ENCODE results near the gene CDH16. TPM values are rescaled to one million over a fixed set of nuclear protein-coding genes. Genes with fewer than 3 reads are reported as not detected.

The CDH16 gene
- total and polyA plus RNA-seq, 12 donors: 0.15 to 0.59 (median 0.47) TPM; not detected in 7

- TF ChIP-seq CTCF (IDR thresholded peaks at IDR 0.05): no peak
- WGBS, 2 donors: 78 to 85% methylated on average over 2 of the region's 2 CpGs
- H3K4me1 ChIP-seq: peaks cover 0 to 7% (median 3%) of the 10 kb centered on the region in 9 donors
- no peaks in the 10 kb centered on the region for H3K27me3 ChIP-seq
- H3K27ac ChIP-seq: no peak overlapping the region
- intact Hi-C loops (cut with DNase I): no loop called here
- no peak for DNase-seq
- no peak for ATAC-seq
- H3K36me3 ChIP-seq: peaks cover 0 to 53% (median 13%) of the 10 kb centered on the region in 9 donors
- H3K9me3 ChIP-seq: no peaks in the 10 kb centered on the region
- H3K4me3 ChIP-seq: no peak overlapping the region
These were observed 32.4 kb downstream of the CDH16 start for GRCh38 chr16:66886321-66886720.

GRCh38 chr16:66885491-66885890 lies 33.2 kb downstream of the CDH16 start:
- no peak overlapping the region for H3K27ac ChIP-seq
- WGBS, 2 donors: 91 to 94% methylated on average over 12 of the region's 12 CpGs
- no peaks in the 10 kb centered on the region for H3K9me3 ChIP-seq
- H3K27me3 ChIP-seq: no peaks in the 10 kb centered on the region
- DNase-seq (no peak), ATAC-seq (no peak)
- no peak for TF ChIP-seq CTCF (IDR thresholded peaks at IDR 0.05)
- H3K4me1 ChIP-seq: peaks cover 0 to 14% (median 9%) of the 10 kb centered on the region in 9 donors
- no peak overlapping the region for H3K4me3 ChIP-seq
- intact Hi-C loops (cut with DNase I): no loop called here
- H3K36me3 ChIP-seq: peaks cover 0 to 50% (median 13%) of the 10 kb centered on the region in 9 donors

- H3K27me3 ChIP-seq: no peaks in the 10 kb centered on the region
- no peak overlapping the region for H3K27ac ChIP-seq
- H3K4me3 ChIP-seq: no peak overlapping the region
- intact Hi-C loops (cut with DNase I): no loop called here
- 98 to 99% methylated on average over 3 of the region's 3 CpGs for WGBS, 2 donors
- DNase-seq (no peak), ATAC-seq (no peak)
- no peaks in the 10 kb centered on the region for H3K9me3 ChIP-seq
- peaks cover 0 to 45% (median 13%) of the 10 kb centered on the region in 9 donors for H3K36me3 ChIP-seq
- peaks cover 0 to 25% (median 9%) of the 10 kb centered on the region in 9 donors for H3K4me1 ChIP-seq
- TF ChIP-seq CTCF (IDR thresholded peaks at IDR 0.05): no peak
These were observed 36.0 kb downstream of the CDH16 start for GRCh38 chr16:66882702-66883101.

- Histone ChIP-seq H3K9me3 (no peaks in the 10 kb centered on the region), H3K27ac (no peak overlapping the region), H3K27me3 (no peaks in the 10 kb centered on the region), H3K4me1 (peaks cover 0 to 25% (median 9%) of the 10 kb centered on the region in 9 donors), H3K36me3 (peaks cover 0 to 41% (median 13%) of the 10 kb centered on the region in 9 donors), H3K4me3 (no peak overlapping the region)
- 93 to 96% methylated on average over 8 of the region's 8 CpGs for WGBS, 2 donors
- ATAC-seq: no peak
- intact Hi-C loops (cut with DNase I): no loop called here
- TF ChIP-seq CTCF (IDR thresholded peaks at IDR 0.05): no peak
- no peak for DNase-seq
These were observed 36.6 kb downstream of the CDH16 start for GRCh38 chr16:66881964-66882508.
